Mammary epithelial cell (primary cell): ENCODE measurements around the gene MARCHF9.

Experiments
- CTCF ChIP-seq, 2 donors: IDR thresholded peaks in 1 of 2; conservative IDR thresholded peaks in 1 of 2; 2 replicates each; pipeline ENCODE4 v1.5.1; 2011 to 2012; ENCODE audit warnings: inconsistent platforms in 2 of 2, low read length in 2 of 2, mild to moderate bottlenecking in 2 of 2, control low read depth in 1 of 2, low read depth in 1 of 2; ENCODE audit not compliant: insufficient read depth in 1 of 2; ENCODE audit errors: extremely low read depth in 1 of 2
- EZH2 ChIP-seq: IDR thresholded peaks from 2 replicates; pipeline ENCODE4 v1.6.1; 2012; ENCODE audit warnings: low read length, inconsistent platforms, borderline replicate concordance

DNA sequence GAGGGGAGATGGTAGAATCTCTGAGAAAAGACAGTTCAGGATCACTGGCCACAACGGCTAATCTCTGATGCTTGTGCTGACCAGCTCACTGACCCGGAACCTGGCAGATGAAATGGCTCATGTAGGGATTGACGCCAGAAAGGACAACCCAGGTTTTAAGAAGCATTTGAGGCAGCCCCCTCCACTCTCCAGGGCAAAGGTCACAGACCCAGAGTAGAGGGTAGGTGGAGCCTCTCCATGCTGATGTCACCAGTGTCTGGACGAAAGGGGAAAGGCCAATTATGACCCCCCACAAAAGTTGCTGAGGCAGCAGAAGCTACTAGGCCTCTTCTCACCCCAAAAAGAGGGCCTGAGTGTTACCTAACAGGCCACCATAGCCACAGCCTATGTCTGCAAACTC is 15.8 kb downstream of the MARCHF9 start:
- TF ChIP-seq EZH2 = no peak
- no peak for TF ChIP-seq CTCF (conservative IDR thresholded peaks at IDR 0.05 in 1 of 2, IDR thresholded peaks at IDR 0.05 in 1 of 2; ENCODE audit: extremely low read depth in 1 of 2, insufficient read depth in 1 of 2, low read depth in 1 of 2, low read length in 2 of 2)
